AG10803 (cell line): ENCODE measurements around the gene COL10A1.

Experiments
- DNase-seq: peaks from one replicate; pipeline ENCODE4 v3.0.0; 2010; ENCODE audit warnings: low read depth
- H3K4me3 ChIP-seq: 2 replicates; pipeline ENCODE4 v1.5.1; 2011; ENCODE audit warnings: mild to moderate bottlenecking, low read length, control low read depth
- TF ChIP-seq, protein P1 (sequence below): conservative IDR thresholded peaks from 2 replicates; pipeline ENCODE4 v1.5.1; 2011; ENCODE audit warnings: mild to moderate bottlenecking, low read length, control low read depth, inconsistent platforms

COL10A1 gene

GRCh38 chr6:116072368-116072767 is 53.6 kb downstream of the COL10A1 start:
- no peak overlapping the region for H3K4me3 ChIP-seq
- DNase-seq: no peak
- TF ChIP-seq, protein P1, sequence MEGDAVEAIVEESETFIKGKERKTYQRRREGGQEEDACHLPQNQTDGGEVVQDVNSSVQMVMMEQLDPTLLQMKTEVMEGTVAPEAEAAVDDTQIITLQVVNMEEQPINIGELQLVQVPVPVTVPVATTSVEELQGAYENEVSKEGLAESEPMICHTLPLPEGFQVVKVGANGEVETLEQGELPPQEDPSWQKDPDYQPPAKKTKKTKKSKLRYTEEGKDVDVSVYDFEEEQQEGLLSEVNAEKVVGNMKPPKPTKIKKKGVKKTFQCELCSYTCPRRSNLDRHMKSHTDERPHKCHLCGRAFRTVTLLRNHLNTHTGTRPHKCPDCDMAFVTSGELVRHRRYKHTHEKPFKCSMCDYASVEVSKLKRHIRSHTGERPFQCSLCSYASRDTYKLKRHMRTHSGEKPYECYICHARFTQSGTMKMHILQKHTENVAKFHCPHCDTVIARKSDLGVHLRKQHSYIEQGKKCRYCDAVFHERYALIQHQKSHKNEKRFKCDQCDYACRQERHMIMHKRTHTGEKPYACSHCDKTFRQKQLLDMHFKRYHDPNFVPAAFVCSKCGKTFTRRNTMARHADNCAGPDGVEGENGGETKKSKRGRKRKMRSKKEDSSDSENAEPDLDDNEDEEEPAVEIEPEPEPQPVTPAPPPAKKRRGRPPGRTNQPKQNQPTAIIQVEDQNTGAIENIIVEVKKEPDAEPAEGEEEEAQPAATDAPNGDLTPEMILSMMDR: no peak

DNA sequence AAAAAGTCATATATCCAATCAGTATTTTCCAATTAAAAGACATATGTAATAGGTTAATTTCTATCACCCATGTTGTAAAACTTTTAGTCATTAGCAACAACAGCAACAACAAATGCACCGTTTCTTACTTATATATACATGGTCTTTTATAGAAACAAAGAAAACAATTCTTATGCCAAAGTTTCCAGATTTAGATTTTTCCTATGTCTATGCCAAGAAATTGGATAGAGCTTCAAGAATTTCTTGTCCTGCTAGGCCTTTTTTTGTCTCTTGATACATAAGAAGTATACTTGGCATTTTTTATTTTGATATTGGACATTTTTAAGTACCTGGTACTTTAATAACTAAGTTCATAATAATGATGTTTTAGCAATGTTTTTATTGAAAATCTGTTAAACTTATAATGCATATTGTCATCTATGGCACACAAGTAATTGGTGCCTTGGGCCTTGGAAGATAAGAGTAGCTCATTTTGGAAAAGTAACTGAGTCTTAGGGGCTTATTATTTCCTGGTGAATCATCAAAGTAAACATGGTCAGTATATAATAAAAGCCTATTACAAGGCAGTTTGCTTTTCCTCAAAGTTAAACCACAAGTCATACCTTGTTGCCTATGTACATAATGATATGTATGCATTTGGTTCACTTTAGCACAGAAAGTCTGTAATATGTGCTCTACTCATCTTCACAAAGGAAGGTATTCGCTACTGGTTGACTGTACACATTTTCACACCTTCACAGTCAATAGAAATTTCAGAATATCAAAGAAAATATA is 55.1 kb downstream of the COL10A1 start:
- H3K4me3 ChIP-seq: no peak overlapping the region
- DNase-seq: no peak
- TF ChIP-seq, protein P1: no peak

- no peak overlapping the region for H3K4me3 ChIP-seq
- DNase-seq: no peak
- TF ChIP-seq, protein P1: no peak
Measured at GRCh38 chr6:116070101-116070500, 55.8 kb downstream of the COL10A1 start.
